ENCODE results near the gene DUOX2. TPM values are rescaled to one million over a fixed set of nuclear protein-coding genes. Genes with fewer than 3 reads are reported as not detected.

Gene DUOX2
- total and polyA plus RNA-seq, 2 of the 8 experiments (the other 6 are each of a cell fraction or from before 2014, with no cell fraction given), result 0.08 TPM; not detected in 1

Small RNAs within 50 kb of the gene (small RNA-seq; reads per million reads assigned to genes)
- gene RF00019 (ENCODE audit: insufficient read depth), result not detected

Other genes starting within 250 kb of the DUOX2 start
- gene TERB2, start 157.5 kb downstream of the DUOX2 start, total RNA-seq (2021; fragmentation: NEBNext Ultra II Directional; extraction: Animal tissue kit (Norgen Biotek cat#: 25700)), result not detected in 2 replicates
- not detected in 2 replicates for gene TERB2, start 157.5 kb downstream of the DUOX2 start, polyA plus RNA-seq (2011; rRNA removed)
- gene SORD, start 91.0 kb downstream of the DUOX2 start, total RNA-seq (2021; fragmentation: NEBNext Ultra II Directional; extraction: Animal tissue kit (Norgen Biotek cat#: 25700)), result 75.8 TPM in 2 replicates
- 52.6 and 70.5 TPM in 2 replicates for gene SORD, start 91.0 kb downstream of the DUOX2 start, polyA plus RNA-seq (2011; rRNA removed)
- not detected in 2 replicates for gene DUOXA2, start 154 bp upstream of the DUOX2 start, total RNA-seq (2021; fragmentation: NEBNext Ultra II Directional; extraction: Animal tissue kit (Norgen Biotek cat#: 25700))
- gene DUOXA2, start 154 bp upstream of the DUOX2 start, polyA plus RNA-seq (2011; rRNA removed), result 0.05 TPM in 1 of 2 replicates, not detected in the other
- gene DUOXA1, start 15.7 kb upstream of the DUOX2 start, total RNA-seq (2021; fragmentation: NEBNext Ultra II Directional; extraction: Animal tissue kit (Norgen Biotek cat#: 25700)), result not detected in 2 replicates
- gene DUOXA1, start 15.7 kb upstream of the DUOX2 start, polyA plus RNA-seq (2011; rRNA removed), result 0.18 and 0.24 TPM in 2 replicates
- 0.84 and 0.96 TPM in 2 replicates for gene DUOX1, start 15.8 kb upstream of the DUOX2 start, total RNA-seq (2021; fragmentation: NEBNext Ultra II Directional; extraction: Animal tissue kit (Norgen Biotek cat#: 25700))
- gene DUOX1, start 15.8 kb upstream of the DUOX2 start, polyA plus RNA-seq (2011; rRNA removed), result 1.4 and 2.0 TPM in 2 replicates
- 23.9 and 26.7 TPM in 2 replicates for gene SHF, start 73.8 kb upstream of the DUOX2 start, total RNA-seq (2021; fragmentation: NEBNext Ultra II Directional; extraction: Animal tissue kit (Norgen Biotek cat#: 25700))
- gene SHF, start 73.8 kb upstream of the DUOX2 start, polyA plus RNA-seq (2011; rRNA removed), result 13.1 and 16.0 TPM in 2 replicates
- gene SLC28A2, start 138.1 kb upstream of the DUOX2 start, total RNA-seq (2021; fragmentation: NEBNext Ultra II Directional; extraction: Animal tissue kit (Norgen Biotek cat#: 25700)), result not detected in 2 replicates
- 0.11 TPM in 1 of 2 replicates, not detected in the other for gene SLC28A2, start 138.1 kb upstream of the DUOX2 start, polyA plus RNA-seq (2011; rRNA removed)